Activated T-cell treated with anti-CD3 and anti-CD28 coated beads, Interleukin-2, amount 50 U/mL, for 24 hours (primary cell): ENCODE measurements around the gene GIT2.
A peak's percentile ranks its signal among the peaks of the same experiment; 100 is the strongest.
"Not testable (repeated sequence)": the region's sequence is repeated elsewhere in the genome, so short reads cannot be mapped to it uniquely, and the experiment has no call there.

ENCODE experiments used
- DNase-seq: peaks from one replicate; pipeline ENCODE4 v3.0.0-alpha.2; 2020
- H3K27ac Mint-ChIP-seq: 2 replicates; pipeline ENCODE4 v1.8.0; 2020; ENCODE audit warnings: mild to moderate bottlenecking, mixed read lengths
- H3K27me3 Mint-ChIP-seq: 2 replicates; pipeline ENCODE4 v1.8.0; 2020; ENCODE audit warnings: mixed read lengths
- H3K36me3 Mint-ChIP-seq: 2 replicates; pipeline ENCODE4 v1.8.0; 2020; ENCODE audit warnings: low read depth, mixed read lengths
- H3K4me1 Mint-ChIP-seq: 2 replicates; pipeline ENCODE4 v1.8.0; 2020; ENCODE audit warnings: low read depth, mixed read lengths
- H3K4me3 Mint-ChIP-seq: 2 replicates; pipeline ENCODE4 v1.8.0; 2020; ENCODE audit warnings: mild to moderate bottlenecking, moderate library complexity, mixed read lengths
- H3K9me3 Mint-ChIP-seq: 2 replicates; pipeline ENCODE4 v1.8.0; 2020; ENCODE audit warnings: mixed read lengths

The GIT2 gene

DNA sequence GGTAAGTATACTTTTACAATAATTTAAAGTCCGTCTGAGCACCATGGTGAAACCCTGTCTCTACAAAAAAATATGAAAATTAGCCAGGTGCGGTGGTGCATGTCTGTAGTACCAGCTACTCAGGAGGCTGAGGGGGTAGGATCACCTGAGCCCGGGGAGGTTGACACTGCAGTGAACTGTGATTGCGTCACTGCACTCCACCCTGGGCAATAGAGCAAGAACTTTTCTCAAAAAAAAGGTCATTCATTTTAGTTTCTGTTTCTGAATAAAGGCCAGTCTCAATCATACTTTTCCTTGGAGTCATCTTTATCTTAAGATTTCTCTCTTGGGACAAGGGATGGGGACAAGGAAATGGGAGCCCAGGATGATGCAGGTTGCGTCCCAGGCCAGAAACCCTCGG is 16.0 kb upstream of the GIT2 start:
- H3K4me3 Mint-ChIP-seq: no peak overlapping the region
- peaks cover 67% of the 10 kb centered on the region for H3K4me1 Mint-ChIP-seq
- peaks cover 60% of the 10 kb centered on the region for H3K36me3 Mint-ChIP-seq
- peak overlapping the region; percentile 75 for H3K27ac Mint-ChIP-seq
- peaks cover 5% of the 10 kb centered on the region for H3K9me3 Mint-ChIP-seq
- H3K27me3 Mint-ChIP-seq: no peaks in the 10 kb centered on the region
- DNase-seq: no peak

DNA sequence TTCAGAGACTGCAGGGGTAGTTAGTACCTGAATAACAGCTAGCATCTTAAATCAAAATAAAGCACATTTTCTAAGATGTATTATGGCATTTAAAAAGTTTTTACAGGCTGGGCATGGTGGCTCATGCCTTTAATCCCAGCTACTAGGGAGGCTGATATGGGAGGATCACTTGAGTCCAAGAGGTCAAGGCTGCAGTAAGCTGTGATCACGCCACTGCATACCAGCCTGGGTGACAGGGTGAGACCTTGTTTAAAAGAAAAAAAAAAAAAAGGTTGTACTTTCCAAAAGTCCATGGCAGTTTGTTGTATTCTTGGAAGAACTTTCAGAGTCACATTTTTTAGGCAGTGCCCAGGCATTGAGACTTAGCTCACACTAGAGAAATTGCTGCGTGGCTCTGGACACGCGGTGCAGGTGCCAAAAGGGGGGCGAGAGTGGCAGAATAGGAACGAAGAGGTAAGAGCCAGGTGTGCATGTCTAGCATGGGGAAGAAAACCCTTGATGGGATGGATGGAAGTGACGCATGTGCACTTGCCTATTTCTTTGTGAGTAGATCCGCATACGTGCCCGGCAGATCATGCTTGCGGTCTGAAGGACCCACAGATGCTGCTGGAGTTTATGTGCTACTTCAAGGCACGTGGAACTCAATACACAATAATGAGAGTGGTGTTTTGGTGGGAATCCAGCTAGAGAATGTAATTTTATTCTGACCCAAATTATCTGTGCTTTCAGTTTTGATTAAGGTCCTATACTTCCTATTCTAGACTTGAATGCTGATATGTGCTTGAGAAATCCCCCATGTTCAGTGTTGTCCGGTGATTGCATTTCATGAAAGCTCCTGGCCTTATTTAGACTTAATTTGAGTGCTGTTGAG is 14.9 kb upstream of the GIT2 start:
- Mint-ChIP-seq H3K27me3 (no peaks in the 10 kb centered on the region), H3K27ac (peak overlapping the region; percentile 75), H3K4me3 (peak overlapping the region; percentile 38), H3K36me3 (peaks cover 65% of the 10 kb centered on the region), H3K9me3 (peaks cover 5% of the 10 kb centered on the region), H3K4me1 (peaks cover 78% of the 10 kb centered on the region)
- DNase-seq: no peak

DNA sequence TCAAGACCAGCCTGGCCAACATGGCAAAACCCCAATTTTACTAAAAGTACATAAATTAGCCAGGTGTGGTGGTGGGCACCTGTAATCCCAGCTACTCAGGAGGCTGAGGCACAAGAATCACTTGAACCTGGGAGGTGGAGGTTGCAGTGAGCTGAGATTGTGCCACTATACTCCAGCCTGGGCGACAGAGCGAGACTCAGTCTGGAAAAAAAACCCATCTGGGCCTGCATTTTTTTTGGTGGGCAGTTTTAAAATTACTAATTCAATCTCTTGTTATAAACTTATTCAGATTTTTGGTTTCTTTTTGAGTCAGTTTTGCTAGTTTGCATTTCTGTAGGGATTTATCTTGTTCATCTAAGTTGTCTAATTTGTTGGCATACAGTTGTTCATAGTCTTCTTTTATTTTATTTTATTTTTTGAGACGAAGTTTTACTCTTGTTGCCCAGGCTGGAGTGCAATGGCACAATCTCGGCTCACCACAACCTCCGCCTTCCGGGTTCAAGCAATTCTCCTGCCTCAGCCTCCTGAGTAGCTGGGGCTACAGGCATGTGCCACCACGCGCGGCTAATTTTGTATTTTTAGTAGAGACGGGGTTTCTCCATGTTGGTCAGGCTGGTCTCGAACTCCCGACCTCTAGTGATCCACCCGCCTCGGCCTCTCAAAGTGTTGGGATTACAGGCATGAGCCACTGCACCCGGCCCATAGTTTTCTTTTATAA is 12.7 kb upstream of the GIT2 start:
- peaks cover 89% of the 10 kb centered on the region for H3K4me1 Mint-ChIP-seq
- H3K36me3 Mint-ChIP-seq: peaks cover 53% of the 10 kb centered on the region
- peak overlapping the region; percentile 86 for H3K27ac Mint-ChIP-seq
- H3K27me3 Mint-ChIP-seq, H3K9me3 Mint-ChIP-seq: not testable (repeated sequence)
- peak overlapping the region; percentile 55 for H3K4me3 Mint-ChIP-seq
- DNase-seq: peak; percentile 39

DNA sequence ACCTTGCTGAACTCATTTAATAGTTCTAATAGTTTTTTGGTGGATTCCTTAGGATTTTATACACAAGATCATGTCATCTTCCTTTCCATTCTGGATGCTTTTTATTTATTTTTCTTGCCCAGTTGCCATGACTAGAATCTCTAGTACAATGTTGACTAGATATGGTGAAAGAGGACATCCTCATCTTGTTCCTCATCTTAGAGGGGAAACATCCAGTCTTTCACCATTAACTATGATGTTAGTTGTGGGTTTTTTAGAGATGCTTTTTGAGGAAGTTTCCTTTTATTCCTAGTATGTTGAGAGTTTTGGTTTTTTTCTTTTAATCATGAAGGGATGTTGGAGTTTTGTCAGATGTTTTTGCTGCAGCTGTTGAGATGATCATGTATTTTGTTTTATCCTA is 11.7 kb upstream of the GIT2 start:
- H3K4me1 Mint-ChIP-seq: peaks cover 94% of the 10 kb centered on the region
- no peak overlapping the region for H3K4me3 Mint-ChIP-seq
- DNase-seq: no peak
- H3K27ac Mint-ChIP-seq: peak overlapping the region; percentile 86
- peaks cover 53% of the 10 kb centered on the region for H3K36me3 Mint-ChIP-seq
- no peaks in the 10 kb centered on the region for H3K27me3 Mint-ChIP-seq
- peaks cover 5% of the 10 kb centered on the region for H3K9me3 Mint-ChIP-seq

DNA sequence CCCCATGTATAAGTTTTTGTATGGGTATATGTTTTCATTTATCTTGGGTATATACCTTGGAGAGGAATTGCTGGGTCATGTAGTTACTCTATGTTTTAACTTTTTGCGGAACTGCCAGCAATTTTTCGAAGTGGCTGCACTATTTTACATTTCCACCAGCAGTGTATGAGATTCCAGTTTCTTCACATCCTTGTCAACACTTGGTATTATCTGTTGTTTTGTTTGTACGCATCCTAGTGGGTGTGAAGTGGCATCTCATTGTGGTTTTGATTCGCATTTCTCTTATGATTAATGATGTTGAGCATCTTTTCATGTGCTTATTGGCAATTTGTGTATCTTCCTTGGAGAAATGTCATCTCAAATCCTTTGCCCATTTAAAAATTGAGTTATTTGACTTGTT is 9.9 kb upstream of the GIT2 start:
- Mint-ChIP-seq H3K9me3 (peaks cover 5% of the 10 kb centered on the region), H3K36me3 (peaks cover 45% of the 10 kb centered on the region), H3K4me3 (no peak overlapping the region), H3K27ac (no peak overlapping the region), H3K4me1 (peaks cover 93% of the 10 kb centered on the region), H3K27me3 (no peaks in the 10 kb centered on the region)
- DNase-seq: no peak

DNA sequence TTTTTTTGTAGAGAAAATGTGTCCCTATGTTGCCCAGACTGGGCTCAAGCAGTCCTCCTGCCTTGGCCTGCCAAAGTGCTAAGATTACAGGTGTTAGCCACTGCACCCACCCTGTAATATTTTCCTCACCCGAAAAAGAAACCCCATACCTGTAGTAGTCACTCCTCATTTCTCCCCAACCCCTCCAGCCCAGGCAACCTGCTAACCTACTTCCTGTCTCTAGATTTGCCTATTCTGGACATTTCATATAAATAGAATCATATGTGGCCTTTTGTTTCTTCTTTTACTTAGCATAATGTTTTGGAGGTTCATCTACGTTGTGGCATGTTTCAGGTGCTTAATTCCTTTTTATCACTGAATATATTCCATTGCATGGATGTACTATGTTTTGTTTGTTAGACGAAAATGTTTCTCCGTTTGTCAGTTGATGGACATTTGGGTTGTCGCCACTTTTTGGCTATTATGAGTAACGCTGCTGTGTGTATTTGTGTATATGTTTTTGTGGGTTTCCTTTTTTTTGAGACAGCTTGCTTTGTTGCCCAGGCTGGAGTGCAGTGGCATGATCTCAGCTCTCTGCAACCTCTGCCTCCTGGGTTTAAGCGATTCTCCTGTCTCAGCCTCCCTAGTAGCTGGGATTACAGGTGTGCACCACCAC is 9.3 kb upstream of the GIT2 start:
- DNase-seq: no peak
- Mint-ChIP-seq H3K36me3 (peaks cover 45% of the 10 kb centered on the region), H3K27me3 (no peaks in the 10 kb centered on the region), H3K9me3 (peaks cover 5% of the 10 kb centered on the region), H3K27ac (peak overlapping the region; percentile 84), H3K4me3 (peak overlapping the region; percentile 51), H3K4me1 (peaks cover 93% of the 10 kb centered on the region)

DNA sequence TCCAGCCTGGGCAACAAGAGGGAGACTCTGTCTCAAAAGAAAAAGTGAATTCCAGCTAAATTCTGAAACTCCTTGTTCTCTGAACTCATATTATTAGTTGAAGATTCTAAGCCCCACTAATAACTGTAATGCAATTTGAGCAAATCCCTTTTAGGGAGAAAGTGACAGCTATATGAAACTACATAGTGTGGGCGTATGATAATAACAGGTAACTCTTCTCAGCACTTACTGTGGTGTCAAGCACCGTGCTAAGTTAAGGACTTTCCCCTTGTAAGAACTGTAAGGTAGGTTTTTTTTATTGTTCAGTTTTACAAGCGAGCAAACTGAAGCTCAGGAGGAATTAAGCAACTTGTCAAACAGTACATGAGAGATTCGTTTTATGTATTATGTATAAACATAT is 8.4 kb upstream of the GIT2 start:
- peaks cover 5% of the 10 kb centered on the region for H3K9me3 Mint-ChIP-seq
- H3K27ac Mint-ChIP-seq: peak overlapping the region; percentile 84
- H3K4me1 Mint-ChIP-seq: peaks cover 90% of the 10 kb centered on the region
- no peak for DNase-seq
- H3K27me3 Mint-ChIP-seq: no peaks in the 10 kb centered on the region
- peak overlapping the region; percentile 29 for H3K4me3 Mint-ChIP-seq
- H3K36me3 Mint-ChIP-seq: peaks cover 46% of the 10 kb centered on the region

DNA sequence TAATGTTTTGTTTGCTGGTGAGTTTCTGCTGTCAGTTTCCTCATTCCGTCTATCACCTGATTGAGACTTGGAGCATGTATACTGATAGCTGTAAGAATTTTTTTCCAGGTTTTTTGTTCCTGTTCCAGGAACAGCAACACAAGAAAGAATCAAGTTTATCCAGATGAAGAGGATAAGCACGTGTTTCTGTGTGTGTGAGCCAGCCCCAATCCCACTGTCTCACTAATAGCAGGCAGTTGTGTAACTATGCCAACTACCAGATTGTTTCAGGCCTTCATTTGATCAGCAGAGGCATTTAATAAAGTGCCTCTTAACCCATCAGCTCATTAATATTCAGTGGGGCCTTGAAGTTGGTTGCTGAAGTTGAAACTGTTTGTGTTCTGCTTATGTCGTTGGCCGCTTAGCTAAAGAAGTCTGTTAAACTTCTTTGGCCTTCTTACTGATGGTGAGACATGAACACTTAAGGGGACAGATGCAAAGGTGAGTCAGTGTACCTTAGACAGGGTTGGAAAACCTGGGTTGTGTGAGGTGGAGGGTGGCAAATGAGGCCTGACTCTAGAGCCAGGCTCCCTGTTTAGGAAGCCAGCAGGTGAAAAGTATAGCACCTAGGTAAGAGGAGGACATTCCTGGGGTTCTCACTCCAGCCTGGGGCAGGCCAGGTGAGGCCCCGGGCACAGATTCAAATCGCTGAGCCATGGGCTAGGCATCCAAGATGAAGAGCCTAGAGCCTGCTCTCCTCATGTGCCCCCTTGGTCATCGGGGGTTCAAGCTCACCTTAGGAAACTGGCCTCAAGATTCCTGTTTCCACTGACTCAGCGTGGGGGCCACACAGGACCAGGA is 6.7 kb upstream of the GIT2 start:
- Mint-ChIP-seq H3K27ac (peak overlapping the region; percentile 78), H3K36me3 (peaks cover 43% of the 10 kb centered on the region), H3K4me1 (peaks cover 83% of the 10 kb centered on the region), H3K27me3 (no peaks in the 10 kb centered on the region), H3K4me3 (no peak overlapping the region), H3K9me3 (peaks cover 2% of the 10 kb centered on the region)
- no peak for DNase-seq

DNA sequence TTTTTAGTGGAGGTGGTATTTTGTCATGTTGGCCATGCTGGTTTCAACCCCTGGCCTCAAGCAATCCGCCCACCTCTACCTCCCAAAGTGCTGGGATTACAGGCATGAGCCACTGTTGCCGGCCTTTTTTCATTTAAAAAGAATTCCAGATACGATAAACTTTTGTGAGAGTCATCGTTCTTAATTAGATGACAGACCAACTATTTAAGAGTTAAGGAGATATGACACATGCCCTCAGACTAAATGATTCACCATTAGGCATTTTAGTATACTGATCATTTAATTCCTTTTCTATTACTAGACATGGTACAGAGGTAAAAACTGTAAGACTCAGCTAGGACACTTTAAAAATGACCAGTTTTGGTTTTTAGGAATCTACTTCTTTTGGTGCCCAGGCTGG is 5.4 kb upstream of the GIT2 start:
- H3K36me3 Mint-ChIP-seq: peaks cover 34% of the 10 kb centered on the region
- H3K4me3 Mint-ChIP-seq: peak overlapping the region; percentile 99
- no peaks in the 10 kb centered on the region for H3K27me3 Mint-ChIP-seq
- H3K27ac Mint-ChIP-seq: no peak overlapping the region
- H3K4me1 Mint-ChIP-seq: peaks cover 81% of the 10 kb centered on the region
- no peak for DNase-seq
- H3K9me3 Mint-ChIP-seq: no peaks in the 10 kb centered on the region

DNA sequence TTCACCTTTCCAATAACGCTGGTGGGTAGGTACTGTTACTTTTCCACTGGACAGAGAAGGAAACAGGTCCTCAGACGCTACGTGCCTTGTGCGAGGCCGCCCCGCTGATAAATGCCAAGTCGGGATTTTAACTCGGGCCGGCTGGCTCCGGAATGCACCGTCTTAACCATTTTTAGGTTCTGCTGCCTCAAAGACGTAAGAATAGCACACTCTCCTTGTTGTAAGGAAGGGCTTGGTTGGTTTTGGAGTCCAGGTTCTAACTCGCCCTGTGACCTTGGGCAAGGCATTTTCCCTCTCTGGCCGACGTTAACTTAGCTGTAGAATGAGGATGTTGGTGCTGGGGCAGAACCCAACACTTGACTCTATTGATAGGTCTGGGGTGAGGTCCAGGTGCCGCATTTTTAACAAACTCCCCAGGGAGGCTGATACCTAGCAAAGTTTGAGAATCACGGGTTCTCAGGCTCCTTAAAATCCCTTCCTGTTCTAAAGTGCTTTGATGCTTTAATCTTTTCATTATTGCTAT is 3.9 kb upstream of the GIT2 start:
- Mint-ChIP-seq H3K36me3 (peaks cover 29% of the 10 kb centered on the region), H3K4me3 (peak overlapping the region; percentile 99), H3K9me3 (no peaks in the 10 kb centered on the region), H3K27me3 (no peaks in the 10 kb centered on the region), H3K4me1 (peaks cover 69% of the 10 kb centered on the region), H3K27ac (peak overlapping the region; percentile 93)
- DNase-seq: no peak

DNA sequence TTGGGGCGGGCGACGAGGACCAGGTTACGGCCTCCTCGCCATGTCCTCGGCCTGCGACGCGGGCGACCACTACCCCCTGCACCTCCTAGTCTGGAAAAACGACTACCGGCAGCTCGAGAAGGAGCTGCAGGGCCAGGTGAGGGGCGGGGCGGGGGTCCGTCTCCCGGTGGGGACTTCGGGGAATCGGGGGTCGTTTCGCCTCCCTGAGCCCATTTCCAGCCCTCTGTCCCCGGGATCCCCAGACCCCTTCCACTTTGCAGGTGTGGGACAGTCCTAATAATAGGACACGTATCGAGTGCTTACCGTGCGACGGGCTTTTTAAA is 3.4 kb upstream of the GIT2 start:
- DNase-seq: no peak
- Mint-ChIP-seq H3K36me3 (peaks cover 32% of the 10 kb centered on the region), H3K27me3 (no peaks in the 10 kb centered on the region), H3K4me1 (peaks cover 69% of the 10 kb centered on the region), H3K27ac (peak overlapping the region; percentile 93), H3K4me3 (peak overlapping the region; percentile 99), H3K9me3 (no peaks in the 10 kb centered on the region)

DNA sequence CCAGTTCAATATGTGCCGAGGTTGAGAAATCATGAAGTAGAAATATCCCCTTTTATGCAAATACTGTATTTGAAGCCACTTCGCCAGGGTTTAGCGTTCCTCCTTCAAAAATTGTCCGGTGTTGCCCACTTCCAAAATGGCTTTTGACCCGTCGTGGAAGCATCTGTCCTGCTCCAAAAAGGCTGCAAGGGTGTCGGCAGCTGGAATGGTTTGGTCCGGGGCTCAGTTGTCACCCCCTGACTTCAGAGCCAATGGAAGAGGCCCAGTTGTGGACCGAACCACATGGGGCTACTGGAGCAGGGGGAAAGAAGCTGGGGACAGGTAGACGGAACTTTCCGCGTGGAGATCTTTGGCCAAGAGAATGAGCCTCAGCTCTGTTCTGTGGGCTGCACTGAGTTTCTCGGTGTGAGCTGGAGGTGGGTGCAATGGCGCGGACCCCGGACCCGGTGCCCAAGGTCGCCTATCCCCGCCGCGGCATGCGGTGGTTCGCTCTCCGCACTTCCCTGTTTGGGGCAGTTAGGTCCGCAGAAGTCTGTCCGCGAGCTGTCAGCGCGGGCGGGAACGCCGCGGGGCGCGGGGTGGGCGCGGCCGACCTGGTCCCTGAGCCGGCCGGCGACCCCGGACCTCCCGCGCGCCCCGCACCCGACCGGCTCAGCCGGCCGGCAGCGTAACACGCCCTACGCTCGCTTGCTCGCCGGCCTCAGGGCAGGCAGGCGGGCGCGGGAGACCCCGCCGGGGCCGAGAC is 2.9 kb upstream of the GIT2 start, which contains the start of gene ANKRD13A:
Gene ANKRD13A (plus strand): TSS at position 527 of the 745 bp plus-strand sequence. CDS start 259 bp downstream, outside the sequence.
- peaks cover 69% of the 10 kb centered on the region for H3K4me1 Mint-ChIP-seq
- DNase-seq: peak; percentile 91
- no peaks in the 10 kb centered on the region for H3K9me3 Mint-ChIP-seq
- H3K4me3 Mint-ChIP-seq: peak within 1 kb of the TSS; percentile 99
- H3K27me3 Mint-ChIP-seq: no peaks in the 10 kb centered on the region
- H3K27ac Mint-ChIP-seq: peak within 1 kb of the TSS; percentile 98
- H3K36me3 Mint-ChIP-seq: peaks cover 35% of the 10 kb centered on the region

DNA sequence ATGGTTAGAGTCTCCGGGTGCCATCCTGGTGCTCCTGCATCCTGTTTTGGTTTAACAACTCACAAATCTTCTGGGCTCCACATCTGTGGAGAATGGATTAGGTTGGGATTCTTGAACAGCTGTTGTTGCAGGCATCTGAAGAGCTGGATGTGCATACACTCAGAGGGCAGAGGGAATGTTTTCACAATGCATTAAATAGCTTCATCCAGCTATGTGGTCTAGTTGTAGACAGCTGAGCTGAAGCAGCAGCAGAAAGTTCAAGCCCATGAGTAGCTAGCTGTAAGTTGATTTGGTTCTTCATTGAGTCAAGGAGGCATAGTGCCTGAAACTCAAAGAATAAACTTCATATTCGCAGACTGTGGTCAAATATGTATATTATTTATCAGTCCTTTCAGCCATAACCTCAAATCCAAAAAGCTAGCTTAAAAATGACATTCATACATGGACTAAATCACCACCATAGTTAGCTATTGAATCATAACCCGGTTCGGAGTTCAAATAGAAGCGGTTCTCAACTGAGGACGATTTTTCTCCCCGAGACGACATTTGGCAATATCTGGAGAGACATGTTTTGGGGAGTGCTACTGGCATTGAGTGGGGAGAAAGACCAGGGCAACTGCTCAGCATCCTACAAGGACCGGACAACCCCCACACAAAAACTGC is 2.2 kb upstream of the GIT2 start:
- H3K27ac Mint-ChIP-seq: peak overlapping the region; percentile 98
- H3K9me3 Mint-ChIP-seq: no peaks in the 10 kb centered on the region
- peaks cover 69% of the 10 kb centered on the region for H3K4me1 Mint-ChIP-seq
- H3K27me3 Mint-ChIP-seq: no peaks in the 10 kb centered on the region
- no peak for DNase-seq
- peaks cover 35% of the 10 kb centered on the region for H3K36me3 Mint-ChIP-seq
- peak overlapping the region; percentile 99 for H3K4me3 Mint-ChIP-seq
